Anterior cingulate cortex (tissue), 58 donors: ENCODE results near the gene MACROH2A1.

Source experiments
- DNase-seq, 58 donors: peaks; one replicate each; lab custom pipeline; 2025; lab: John Stamatoyannopoulos, UW

MACROH2A1 gene

DNA sequence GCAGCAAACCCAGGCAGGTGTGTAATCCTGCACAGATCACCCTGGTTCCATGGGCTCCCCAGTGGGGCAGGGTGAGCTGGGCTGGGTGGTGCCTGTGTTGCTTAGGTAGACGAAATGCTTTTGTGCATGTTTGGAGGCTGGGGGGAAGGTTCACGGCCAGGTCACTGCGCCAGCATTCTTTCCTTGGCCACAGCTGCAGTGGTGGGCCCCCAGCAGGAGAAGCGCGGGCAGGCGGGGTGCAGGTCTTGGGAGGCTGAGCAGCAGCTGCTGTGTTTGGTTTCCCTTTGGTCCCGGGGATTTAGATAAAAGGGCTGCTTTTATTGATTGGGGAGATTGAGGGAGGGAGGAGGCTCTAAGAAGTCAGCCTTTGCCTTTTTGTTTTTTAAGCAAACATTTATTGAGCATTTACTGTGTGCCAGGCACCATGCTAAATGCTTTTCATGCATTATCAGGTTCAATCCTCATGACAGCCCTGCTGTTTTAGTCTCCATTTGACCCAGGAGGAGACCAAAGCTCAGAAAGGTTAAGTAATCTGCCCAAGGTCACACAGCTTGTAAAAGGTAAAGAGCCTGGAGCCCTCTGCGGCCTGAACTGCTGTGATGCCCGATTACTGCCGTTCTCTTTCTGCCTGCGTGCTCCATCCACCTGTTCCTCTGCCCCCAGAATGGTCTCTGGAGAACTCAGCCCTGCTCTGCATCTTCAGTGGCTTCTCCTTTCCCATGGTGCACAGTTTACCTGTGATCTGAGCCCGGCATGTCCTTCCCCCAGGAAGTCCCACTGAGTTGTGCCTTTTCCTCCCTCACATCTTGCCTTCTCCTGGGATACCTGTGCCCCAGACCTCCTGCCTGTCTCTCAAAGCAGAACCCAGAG, 94.4 kb downstream of the MACROH2A1 start:
- DNase-seq, result no peak

DNA sequence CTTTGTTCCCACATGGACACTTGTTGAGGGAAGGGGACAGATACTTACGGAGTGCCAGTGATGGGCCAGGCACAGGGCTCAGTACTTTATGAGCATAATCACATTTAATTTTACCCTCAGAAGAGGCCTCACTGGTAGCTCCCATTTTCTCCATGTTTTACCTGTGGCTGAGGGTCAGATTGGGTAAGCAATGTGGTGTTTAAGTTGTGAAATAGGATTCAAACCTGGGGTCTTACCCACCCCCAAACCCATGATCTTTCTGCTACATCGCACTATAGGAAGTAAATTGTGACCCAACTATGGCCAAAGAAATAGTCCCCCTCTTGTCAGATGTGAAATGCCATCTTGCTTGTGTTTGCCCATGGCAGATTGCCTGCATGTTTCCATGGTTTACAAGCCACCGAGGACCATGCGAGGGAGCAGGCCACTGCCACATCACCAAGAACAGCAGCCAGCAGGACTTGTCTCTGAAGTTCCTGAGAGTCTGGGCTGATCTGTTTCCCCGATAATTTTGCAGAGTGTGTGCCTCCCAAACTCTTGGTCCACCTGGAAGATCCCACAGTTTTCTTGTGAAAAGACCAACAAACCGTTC, 95.4 kb downstream of the MACROH2A1 start:
- DNase-seq, result no peak

DNA sequence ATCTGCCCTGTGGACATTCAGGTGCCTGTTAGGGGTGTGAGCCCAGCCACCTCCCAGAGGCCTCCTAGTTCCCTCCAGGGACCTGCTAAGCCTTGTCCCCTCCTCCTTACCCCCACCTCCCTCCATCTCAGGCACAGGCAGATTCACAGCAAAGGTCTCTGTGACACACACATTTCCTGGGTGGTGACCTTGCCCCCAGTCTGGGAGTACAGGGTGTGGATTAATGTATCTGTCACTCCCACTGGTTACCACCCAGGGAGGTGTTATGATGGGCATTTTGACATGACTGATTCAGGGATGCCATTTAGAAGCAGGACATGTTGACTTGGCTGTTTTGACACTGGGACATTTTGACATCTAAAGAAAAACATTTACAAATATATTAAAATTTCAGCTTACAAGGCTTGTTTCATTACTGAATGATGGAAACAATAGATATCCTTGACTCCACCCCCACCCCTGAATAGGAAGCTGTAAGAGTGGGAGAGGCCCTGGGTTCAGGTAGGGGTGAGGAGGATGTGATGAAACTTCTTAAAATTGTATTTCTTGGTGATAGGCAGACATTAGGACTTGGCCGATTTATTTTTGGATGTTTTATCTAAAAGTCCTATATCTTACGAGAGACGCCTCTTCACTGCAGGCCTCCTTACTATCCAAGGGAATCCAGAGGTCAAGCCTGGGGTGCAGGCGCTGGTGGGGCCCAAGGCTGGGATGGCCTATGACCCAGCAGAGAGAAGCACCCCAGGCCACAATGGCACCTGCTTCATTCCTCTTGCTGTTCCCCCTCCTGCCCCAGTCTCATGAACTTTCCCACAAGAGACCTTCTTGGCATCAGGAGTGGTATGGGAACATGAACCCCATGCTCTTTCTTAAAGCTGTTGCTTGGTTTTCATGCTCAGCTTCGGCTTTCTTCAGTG, 101.9 kb downstream of the MACROH2A1 start:
- no peak for DNase-seq

DNA sequence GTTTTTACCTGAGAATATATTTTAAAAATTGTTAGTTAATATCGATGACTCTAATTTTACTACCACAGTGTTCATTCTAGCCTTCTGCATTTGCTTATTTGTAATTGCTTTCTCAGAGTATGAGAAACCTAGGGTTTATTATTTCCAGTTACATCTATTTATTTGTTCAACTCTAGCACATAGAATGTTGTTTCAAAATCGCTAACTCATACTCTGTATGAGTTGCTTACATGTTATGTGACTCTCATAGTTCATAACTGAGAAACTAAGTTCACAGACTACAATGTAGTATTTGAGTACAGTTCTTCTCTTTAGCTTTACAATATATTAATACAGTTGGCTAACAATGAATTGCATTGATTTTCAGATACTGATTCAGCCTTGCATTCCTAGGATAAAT, 103.2 kb downstream of the MACROH2A1 start:
- no peak for DNase-seq

DNA sequence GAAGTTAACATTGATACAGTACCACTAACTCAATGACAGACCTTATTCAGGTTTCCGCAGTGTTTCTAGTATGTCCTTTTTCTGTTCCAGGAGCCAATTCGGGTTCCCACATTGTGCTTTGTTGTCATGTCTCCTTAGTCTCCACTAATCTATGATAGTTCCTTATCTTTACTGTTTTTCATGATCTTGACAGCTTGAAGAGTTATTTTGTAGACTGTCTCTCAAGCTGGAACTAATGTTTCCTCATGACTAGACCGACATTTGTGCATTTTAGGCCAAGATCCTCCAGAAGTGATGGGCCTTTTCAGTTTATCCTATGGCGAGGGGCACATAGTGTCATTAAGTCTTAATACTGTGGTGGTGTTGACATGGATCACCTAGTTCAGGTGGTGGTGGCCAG, 104.2 kb downstream of the MACROH2A1 start:
- DNase-seq, result no peak

DNA sequence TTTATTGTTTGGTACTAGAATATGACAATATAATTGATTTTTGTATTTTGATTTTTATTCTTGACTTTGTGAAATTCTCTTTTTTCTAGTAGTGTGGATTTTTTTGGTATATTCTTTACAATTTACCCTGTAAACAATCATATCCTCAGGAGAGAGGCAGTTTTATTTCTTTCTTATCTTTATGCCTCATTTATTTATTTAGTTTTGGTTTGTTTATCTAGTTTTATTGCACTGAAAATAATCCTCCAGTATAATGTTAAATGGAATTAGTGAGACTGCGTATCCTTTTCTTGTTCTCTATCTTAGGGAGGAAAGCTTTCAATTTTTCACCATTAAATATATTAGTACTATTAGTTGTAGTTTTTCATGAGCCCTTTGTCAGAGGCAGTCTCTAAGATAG, 109.4 kb downstream of the MACROH2A1 start:
- no peak for DNase-seq

DNA sequence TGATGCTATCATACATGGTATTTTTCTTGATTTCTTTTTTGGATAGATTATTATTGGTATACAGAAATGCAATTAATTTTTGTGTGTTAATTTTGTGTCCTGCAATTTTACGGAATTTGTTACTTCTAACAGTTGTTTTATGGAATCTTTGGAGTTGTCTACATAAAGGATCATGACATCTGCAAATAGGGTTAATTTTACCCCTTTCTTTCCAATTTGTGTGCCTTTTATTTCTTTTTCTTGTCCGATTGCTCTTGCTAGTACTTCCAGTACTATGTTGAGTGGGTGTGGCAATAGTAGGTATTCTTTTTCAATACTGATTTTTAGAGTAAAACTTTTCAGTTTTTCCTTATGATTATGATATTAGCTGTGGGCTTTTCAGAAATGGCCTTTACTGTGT, 111.5 kb downstream of the MACROH2A1 start:
- no peak for DNase-seq
